ENCODE measurements around the gene SP140. TPM values are rescaled to one million over a fixed set of nuclear protein-coding genes. Genes with fewer than 3 reads are reported as not detected.
A peak's percentile ranks its signal among the peaks of the same experiment; 100 is the strongest.

SP140 gene
- total RNA-seq, 1 donor from 2014 or later, result not detected

DNA sequence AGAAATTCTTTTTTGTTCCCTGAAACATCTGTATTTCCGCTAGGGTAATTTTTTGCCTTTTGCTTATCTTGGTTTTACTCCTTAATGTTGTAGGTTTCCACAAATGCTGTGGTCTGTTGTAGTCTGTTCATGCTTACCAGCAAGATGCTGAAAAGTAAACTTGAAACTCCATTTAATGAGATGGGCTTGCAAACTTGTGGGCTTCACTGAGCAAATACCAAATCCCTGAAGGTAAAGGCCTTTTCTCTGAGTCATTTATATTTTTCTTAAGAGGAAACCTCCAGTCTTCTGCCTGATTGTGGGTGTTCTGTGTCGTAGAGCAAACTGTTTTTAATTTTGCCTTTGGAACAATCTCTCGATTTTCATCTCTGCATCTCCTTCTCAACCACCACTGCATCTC, 9.3 kb downstream of the SP140 start:
- no peaks in the 10 kb centered on the region for H3K36me3 ChIP-seq (ENCODE audit: control insufficient read depth, insufficient read depth, low read length)
- DNase-seq (ENCODE audit: low read depth) (no peak), FAIRE-seq (no peak)
- TF ChIP-seq, protein P1, sequence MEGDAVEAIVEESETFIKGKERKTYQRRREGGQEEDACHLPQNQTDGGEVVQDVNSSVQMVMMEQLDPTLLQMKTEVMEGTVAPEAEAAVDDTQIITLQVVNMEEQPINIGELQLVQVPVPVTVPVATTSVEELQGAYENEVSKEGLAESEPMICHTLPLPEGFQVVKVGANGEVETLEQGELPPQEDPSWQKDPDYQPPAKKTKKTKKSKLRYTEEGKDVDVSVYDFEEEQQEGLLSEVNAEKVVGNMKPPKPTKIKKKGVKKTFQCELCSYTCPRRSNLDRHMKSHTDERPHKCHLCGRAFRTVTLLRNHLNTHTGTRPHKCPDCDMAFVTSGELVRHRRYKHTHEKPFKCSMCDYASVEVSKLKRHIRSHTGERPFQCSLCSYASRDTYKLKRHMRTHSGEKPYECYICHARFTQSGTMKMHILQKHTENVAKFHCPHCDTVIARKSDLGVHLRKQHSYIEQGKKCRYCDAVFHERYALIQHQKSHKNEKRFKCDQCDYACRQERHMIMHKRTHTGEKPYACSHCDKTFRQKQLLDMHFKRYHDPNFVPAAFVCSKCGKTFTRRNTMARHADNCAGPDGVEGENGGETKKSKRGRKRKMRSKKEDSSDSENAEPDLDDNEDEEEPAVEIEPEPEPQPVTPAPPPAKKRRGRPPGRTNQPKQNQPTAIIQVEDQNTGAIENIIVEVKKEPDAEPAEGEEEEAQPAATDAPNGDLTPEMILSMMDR (IDR thresholded peaks at IDR 0.05; ENCODE audit: insufficient read depth, low read length, severe bottlenecking), result no peak
- H3K4me3 ChIP-seq (ENCODE audit: low read depth, low read length), result no peak overlapping the region
- no peaks in the 10 kb centered on the region for H3K27me3 ChIP-seq (ENCODE audit: control insufficient read depth, insufficient read depth, low read length)

DNA sequence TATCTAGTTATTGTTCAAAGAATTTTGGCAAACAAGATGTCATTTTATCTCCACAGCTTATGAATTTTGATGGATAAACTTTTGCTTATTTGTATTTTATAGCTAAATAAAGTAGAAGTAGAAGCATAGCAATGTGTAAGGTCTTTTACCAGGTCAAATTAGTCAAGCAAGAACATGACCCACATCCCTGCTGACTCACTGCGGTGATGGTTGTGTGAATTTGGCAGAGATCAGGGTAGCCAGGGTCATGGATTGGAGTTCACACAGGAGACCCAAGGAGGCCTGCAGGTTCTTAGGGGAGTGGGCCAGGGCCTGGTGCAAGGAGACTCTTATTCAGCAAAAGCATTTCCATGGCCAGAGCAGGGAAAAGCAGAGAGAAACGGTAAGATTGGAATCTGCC, 18.7 kb downstream of the SP140 start:
- FAIRE-seq (no peak), DNase-seq (ENCODE audit: low read depth) (peak; percentile 49)
- TF ChIP-seq, protein P1 (IDR thresholded peaks at IDR 0.05; ENCODE audit: insufficient read depth, low read length, severe bottlenecking), result no peak
- no peak overlapping the region for H3K4me3 ChIP-seq (ENCODE audit: low read depth, low read length)
- no peaks in the 10 kb centered on the region for H3K36me3 ChIP-seq (ENCODE audit: control insufficient read depth, insufficient read depth, low read length)
- H3K27me3 ChIP-seq (ENCODE audit: control insufficient read depth, insufficient read depth, low read length), result no peaks in the 10 kb centered on the region

DNA sequence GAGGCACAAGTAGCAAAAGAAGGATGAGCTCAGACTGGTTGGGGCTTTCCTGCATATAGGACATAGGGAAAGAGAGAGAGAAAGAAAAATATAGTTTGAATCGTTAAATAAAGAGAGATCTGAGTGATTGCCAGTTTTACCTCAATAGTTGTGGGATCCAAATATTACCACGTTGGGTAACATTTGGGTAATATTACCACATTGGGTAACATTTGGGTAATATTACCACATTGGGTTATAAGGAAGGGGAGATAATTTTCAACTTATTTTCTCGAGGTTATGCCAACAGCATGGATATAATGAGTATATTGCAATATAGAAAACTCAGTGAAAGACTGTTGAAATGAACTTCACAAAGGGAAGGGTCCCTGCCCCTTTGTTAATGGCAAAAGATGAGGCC, 20.7 kb downstream of the SP140 start:
- no peaks in the 10 kb centered on the region for H3K27me3 ChIP-seq (ENCODE audit: control insufficient read depth, insufficient read depth, low read length)
- no peak overlapping the region for H3K4me3 ChIP-seq (ENCODE audit: low read depth, low read length)
- DNase-seq (ENCODE audit: low read depth), result no peak
- no peaks in the 10 kb centered on the region for H3K36me3 ChIP-seq (ENCODE audit: control insufficient read depth, insufficient read depth, low read length)
- TF ChIP-seq, protein P1 (IDR thresholded peaks at IDR 0.05; ENCODE audit: insufficient read depth, low read length, severe bottlenecking), result no peak
- no peak for FAIRE-seq

DNA sequence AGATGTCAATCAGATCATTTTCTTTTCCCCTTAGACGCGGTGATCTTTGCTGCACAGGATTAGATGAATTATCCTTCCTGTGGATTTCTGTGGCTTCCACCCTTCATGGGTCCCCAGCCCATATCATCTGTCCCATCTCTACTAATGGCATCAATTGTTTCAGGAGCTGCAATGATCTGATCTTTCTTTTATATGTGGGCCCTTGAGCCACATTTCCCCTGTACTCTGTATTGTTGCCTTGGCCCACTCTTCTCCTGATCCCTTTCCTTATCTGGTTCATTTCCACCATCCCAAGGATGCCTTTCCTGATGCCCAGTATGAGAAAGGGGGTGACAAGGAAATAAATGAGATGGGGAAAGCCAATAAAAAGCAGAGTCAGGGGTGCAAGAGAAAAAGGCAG, 24.7 kb downstream of the SP140 start:
- no peak for FAIRE-seq
- H3K27me3 ChIP-seq (ENCODE audit: control insufficient read depth, insufficient read depth, low read length), result no peaks in the 10 kb centered on the region
- no peak overlapping the region for H3K4me3 ChIP-seq (ENCODE audit: low read depth, low read length)

DNA sequence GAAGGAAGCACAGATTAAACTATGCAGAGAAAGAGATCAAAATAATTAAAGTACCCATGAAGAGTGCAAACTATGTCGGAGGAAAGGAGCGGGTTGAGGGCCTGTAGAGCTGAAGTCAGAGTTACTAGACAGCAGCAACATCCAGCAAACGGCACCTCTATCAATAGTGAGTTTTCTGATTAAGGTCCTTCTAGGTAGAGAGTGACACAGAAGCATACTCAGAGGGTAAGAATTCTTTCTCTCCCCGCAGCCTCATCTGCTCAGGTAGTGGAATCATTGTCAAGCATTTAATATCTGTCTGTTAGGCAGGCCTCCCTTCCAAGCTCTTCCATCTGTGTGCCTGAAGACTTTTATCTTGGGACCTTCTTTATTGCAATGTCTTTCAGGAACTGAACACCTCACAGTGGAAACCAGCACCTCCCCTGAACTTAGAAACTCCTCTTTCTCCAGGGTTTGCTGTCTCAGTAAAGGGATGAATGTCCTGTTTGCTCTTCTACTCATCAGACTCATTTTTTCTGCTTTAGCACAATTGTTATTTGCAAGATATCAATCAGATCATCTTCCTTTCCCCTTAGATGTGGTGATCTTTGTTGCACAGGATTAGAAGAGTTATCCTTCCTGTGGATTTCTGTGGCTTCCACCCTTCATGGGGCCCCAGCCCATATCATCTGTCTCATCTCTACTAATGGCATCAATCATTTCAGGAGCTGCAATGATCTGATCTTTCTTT, 28.8 kb downstream of the SP140 start:
- TF ChIP-seq, protein P1 (IDR thresholded peaks at IDR 0.05; ENCODE audit: insufficient read depth, low read length, severe bottlenecking), result no peak
- FAIRE-seq (no peak), DNase-seq (ENCODE audit: low read depth) (no peak)
- Histone ChIP-seq H3K27me3 (ENCODE audit: control insufficient read depth, insufficient read depth, low read length) (no peaks in the 10 kb centered on the region), H3K36me3 (ENCODE audit: control insufficient read depth, insufficient read depth, low read length) (no peaks in the 10 kb centered on the region), H3K4me3 (ENCODE audit: low read depth, low read length) (no peak overlapping the region)

More for the DNA sequence above, 24.7 kb downstream of the SP140 start:
- TF ChIP-seq, protein P1 (IDR thresholded peaks at IDR 0.05; ENCODE audit: insufficient read depth, low read length, severe bottlenecking), result no peak
- H3K36me3 ChIP-seq (ENCODE audit: control insufficient read depth, insufficient read depth, low read length), result no peaks in the 10 kb centered on the region
- DNase-seq (ENCODE audit: low read depth), result no peak

Data from bronchial epithelial cell (primary cell).